HCT116 (cell line): ENCODE data around the gene TCP1.

ENCODE experiments used
- ATF3 ChIP-seq: IDR thresholded peaks from 2 replicates; pipeline ENCODE4 v1.6.1; 2012
- CBX3 ChIP-seq: IDR thresholded peaks from 2 replicates; pipeline ENCODE4 v1.6.1; 2012; ENCODE audit warnings: low read depth
- EGR1 ChIP-seq: IDR thresholded peaks from 2 replicates; pipeline ENCODE4 v1.6.1; 2012; ENCODE audit warnings: low read depth
- EZH2phosphoT487 ChIP-seq: fragments of 200-600 bp; IDR thresholded peaks from 2 replicates; pipeline ENCODE4 v1.6.1; 2018; ENCODE audit warnings: antibody characterized with exemption, borderline replicate concordance
- MAX ChIP-seq: IDR thresholded peaks from 2 replicates; pipeline ENCODE4 v1.6.1; 2012
- POLR2A ChIP-seq: IDR thresholded peaks from 2 replicates; pipeline ENCODE4 v1.7.0; 2011; ENCODE audit warnings: borderline replicate concordance; ENCODE audit not compliant: insufficient read depth, insufficient read length; ENCODE audit errors: extremely low read depth
- POLR2AphosphoS5 ChIP-seq: IDR thresholded peaks from 2 replicates; pipeline ENCODE4 v1.6.1; 2011; ENCODE audit warnings: mild to moderate bottlenecking, low read depth, low read length, moderate library complexity
- RAD21 ChIP-seq: IDR thresholded peaks from 2 replicates; pipeline ENCODE4 v1.6.1; 2012; ENCODE audit warnings: low read depth, mild to moderate bottlenecking
- SIN3A ChIP-seq: IDR thresholded peaks from 2 replicates; pipeline ENCODE4 v1.6.1; 2012; ENCODE audit warnings: low read depth
- YY1 ChIP-seq: IDR thresholded peaks from 2 replicates; pipeline ENCODE4 v1.6.1; 2011; ENCODE audit warnings: low read length, low read depth, moderate library complexity, mild to moderate bottlenecking; ENCODE audit not compliant: insufficient replicate concordance; ENCODE audit errors: extremely low read depth
- TF ChIP-seq, protein P1 (sequence below), 3 experiments: fragments of 200-600 bp in 1 of 3; sonication (generic) in 1 of 3; IDR thresholded peaks in 2 of 3; conservative IDR thresholded peaks in 1 of 3; 2 replicates each; pipeline ENCODE4 v1.5.1; 2012 to 2017; ENCODE audit warnings: low read depth in 2 of 3, low read length in 2 of 3, antibody characterized with exemption in 1 of 3, borderline replicate concordance in 1 of 3, control low read depth in 1 of 3, mild to moderate bottlenecking in 1 of 3, mixed read lengths in 1 of 3, mixed run types in 1 of 3, moderate library complexity in 1 of 3; ENCODE audit not compliant: insufficient read depth in 1 of 3

GRCh38 chr6:159739341-159739740 lies 50.1 kb downstream of the TCP1 start:
- TF ChIP-seq MAX (no peak), CBX3 (no peak), ATF3 (no peak), YY1 (no peak), EGR1 (no peak), EZH2phosphoT487 (no peak), RAD21 (no peak), SIN3A (no peak), POLR2A (no peak), POLR2AphosphoS5 (no peak)
- TF ChIP-seq, protein P1, sequence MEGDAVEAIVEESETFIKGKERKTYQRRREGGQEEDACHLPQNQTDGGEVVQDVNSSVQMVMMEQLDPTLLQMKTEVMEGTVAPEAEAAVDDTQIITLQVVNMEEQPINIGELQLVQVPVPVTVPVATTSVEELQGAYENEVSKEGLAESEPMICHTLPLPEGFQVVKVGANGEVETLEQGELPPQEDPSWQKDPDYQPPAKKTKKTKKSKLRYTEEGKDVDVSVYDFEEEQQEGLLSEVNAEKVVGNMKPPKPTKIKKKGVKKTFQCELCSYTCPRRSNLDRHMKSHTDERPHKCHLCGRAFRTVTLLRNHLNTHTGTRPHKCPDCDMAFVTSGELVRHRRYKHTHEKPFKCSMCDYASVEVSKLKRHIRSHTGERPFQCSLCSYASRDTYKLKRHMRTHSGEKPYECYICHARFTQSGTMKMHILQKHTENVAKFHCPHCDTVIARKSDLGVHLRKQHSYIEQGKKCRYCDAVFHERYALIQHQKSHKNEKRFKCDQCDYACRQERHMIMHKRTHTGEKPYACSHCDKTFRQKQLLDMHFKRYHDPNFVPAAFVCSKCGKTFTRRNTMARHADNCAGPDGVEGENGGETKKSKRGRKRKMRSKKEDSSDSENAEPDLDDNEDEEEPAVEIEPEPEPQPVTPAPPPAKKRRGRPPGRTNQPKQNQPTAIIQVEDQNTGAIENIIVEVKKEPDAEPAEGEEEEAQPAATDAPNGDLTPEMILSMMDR (IDR thresholded peaks at IDR 0.05 in 2 of 3, conservative IDR thresholded peaks at IDR 0.05 in 1 of 3; ENCODE audit: borderline replicate concordance in 1 of 3, insufficient read depth in 1 of 3, low read depth in 2 of 3, low read length in 2 of 3): no peak
